LNCaP clone FGC (cell line): ENCODE measurements around the gene EPHA5.
A peak's percentile ranks its signal among the peaks of the same experiment; 100 is the strongest.

Experiments used
- DNase-seq: peaks from one replicate; pipeline ENCODE4 v3.0.0-alpha.2; 2011; ENCODE audit warnings: low read depth
- H3K4me3 ChIP-seq: 2 replicates; pipeline ENCODE4 v1.5.1; 2011; ENCODE audit warnings: mild to moderate bottlenecking, low read depth, low read length, control low read depth
- TF ChIP-seq, protein P1 (sequence below): IDR thresholded peaks from 2 replicates; pipeline ENCODE4 v1.5.1; 2012; ENCODE audit warnings: mild to moderate bottlenecking; ENCODE audit not compliant: control insufficient read depth, insufficient read depth; ENCODE audit errors: extremely low read depth

EPHA5 gene

DNA sequence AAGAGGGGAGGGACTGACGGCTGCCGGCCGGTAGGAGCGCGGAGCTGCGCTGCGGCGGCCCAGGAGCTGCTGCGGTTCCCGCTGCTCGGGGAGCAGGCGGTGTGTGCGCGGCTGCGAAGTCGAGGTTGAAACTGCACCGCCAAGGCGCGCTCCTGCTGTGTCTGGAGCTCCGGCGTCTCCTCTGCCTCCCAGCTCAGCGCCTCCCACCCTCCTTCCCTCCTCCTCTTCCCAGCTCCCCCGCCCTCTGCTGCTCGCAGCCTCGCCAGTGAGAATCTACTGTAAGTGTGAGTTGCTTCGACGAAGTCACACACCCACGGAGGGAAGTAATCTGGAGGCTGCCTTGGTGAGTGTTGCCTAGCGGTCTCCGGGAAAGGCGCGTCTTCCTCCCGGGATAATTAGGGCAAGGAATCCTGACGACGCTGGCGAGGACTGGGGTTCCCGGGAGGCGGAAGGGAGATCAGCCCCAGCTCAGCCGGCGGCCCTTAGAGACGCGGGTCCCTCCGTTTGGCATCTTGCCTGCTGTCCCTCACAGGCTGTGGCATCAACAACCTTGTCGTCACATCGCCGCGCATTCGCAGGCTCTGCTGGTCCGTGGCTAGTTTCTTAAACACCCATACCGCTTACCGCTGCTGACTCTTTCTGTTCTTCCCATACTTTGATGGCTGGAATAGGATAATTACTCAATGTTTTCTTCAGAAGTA, at the start of gene EPHA5:
TSS of gene EPHA5 (minus strand) at position 159 of the 701 bp plus-strand sequence. CDS start 747 bp downstream, outside the sequence.
- TF ChIP-seq, protein P1, sequence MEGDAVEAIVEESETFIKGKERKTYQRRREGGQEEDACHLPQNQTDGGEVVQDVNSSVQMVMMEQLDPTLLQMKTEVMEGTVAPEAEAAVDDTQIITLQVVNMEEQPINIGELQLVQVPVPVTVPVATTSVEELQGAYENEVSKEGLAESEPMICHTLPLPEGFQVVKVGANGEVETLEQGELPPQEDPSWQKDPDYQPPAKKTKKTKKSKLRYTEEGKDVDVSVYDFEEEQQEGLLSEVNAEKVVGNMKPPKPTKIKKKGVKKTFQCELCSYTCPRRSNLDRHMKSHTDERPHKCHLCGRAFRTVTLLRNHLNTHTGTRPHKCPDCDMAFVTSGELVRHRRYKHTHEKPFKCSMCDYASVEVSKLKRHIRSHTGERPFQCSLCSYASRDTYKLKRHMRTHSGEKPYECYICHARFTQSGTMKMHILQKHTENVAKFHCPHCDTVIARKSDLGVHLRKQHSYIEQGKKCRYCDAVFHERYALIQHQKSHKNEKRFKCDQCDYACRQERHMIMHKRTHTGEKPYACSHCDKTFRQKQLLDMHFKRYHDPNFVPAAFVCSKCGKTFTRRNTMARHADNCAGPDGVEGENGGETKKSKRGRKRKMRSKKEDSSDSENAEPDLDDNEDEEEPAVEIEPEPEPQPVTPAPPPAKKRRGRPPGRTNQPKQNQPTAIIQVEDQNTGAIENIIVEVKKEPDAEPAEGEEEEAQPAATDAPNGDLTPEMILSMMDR: peak; percentile 24; the same call in 1 of the 2 replicates
- DNase-seq: peak; percentile 54
- H3K4me3 ChIP-seq: peak within 1 kb of the TSS; percentile 51

DNA sequence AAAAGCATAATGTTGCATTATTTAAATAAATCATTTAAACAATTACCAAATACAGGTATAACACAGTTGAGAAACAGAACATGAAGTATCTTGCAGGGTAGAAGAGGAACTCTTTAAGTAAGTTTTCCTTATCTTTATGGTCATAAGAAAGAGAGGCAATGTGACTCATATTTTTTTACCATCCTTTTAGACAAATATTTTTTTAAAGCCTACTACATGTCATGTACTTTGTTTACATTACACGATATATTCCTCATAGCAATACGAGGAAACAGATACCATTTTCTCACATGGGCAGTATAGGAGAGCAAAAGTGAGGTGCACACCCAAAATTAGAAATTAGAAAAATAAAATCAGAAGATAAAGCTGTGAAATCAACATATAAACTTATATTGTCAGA, 49.3 kb upstream of the EPHA5 start:
- H3K4me3 ChIP-seq: no peak overlapping the region
- TF ChIP-seq, protein P1: no peak
- DNase-seq: peak; percentile 10

DNA sequence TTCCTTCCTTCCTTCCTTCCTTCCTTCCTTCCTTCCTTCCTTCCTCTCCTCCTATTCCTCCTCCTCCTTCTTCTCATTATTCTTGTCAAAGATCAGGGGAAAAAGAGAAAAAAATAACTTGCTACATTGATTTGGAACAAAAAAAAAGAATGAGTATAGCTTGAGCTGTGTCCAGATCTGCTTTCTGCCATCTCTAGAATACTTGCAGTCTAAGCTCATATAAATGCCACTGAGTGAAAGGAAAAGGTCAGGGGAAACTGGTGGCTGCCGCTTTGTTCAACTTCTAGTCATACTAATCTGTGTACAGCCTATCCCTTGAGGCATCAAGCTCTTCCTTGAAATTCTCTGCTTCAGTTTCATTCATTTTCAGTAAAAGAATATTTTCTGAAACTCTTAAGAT, 28.3 kb upstream of the EPHA5 start:
- DNase-seq: no peak
- TF ChIP-seq, protein P1: no peak
- no peak overlapping the region for H3K4me3 ChIP-seq

DNA sequence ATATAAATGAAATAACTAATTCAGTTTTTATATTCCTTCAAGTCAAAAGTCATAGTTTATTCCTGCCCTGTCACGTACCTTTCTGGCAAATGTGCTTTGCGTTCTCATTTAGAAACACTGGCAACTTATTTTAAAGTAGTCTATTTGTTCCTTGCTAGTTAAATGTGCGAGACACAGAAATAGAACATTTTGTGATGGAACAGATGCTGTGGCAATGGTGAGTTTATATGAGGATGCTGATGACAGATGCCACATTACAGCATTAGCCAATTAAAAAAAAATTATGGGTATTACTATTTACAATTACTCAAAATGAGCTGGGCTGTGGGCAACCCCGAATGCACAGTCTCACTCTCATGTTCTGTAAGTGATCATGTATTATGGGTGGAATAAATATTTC, 26.1 kb upstream of the EPHA5 start:
- TF ChIP-seq, protein P1: no peak

DNA sequence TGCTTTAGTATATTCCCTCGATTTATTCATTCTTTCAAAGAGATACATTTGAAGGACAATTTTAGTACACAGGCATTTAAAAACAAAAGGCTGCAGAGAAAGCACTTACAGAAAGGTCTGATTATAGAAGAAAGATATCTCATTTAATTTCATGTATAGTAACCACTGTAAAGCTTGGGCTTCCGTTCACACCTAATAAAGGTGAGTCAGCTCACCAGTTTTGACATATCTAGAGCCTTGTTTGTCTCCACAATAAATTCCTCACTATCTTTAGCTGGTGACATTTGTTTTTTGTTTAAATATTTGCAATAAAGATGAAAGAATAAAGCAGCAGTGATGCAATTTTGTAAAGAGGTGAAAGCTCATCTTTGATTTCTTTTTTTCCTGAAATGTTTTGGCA, 1.1 kb upstream of the EPHA5 start:
- TF ChIP-seq, protein P1: no peak
- no peak for DNase-seq
- H3K4me3 ChIP-seq: no peak overlapping the region

More for the DNA sequence above, 26.1 kb upstream of the EPHA5 start:
- no peak overlapping the region for H3K4me3 ChIP-seq
- no peak for DNase-seq

DNA sequence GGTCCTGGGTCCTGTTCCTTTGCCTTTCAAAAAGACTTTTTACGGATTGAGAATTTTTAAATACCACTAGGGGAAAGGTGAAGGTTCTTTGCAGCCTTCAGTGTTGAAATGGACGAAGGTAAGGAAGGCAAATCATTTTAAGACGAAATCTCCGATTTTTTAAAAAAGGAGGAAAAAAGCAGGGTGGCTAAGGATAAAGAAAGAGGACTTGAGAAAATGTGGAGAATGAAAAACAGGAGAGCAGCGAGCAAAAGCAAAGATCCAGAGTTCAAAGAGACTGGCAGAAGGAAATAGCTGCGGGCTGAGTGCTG, 314 bp downstream of the EPHA5 start:
- TF ChIP-seq, protein P1: no peak
- DNase-seq: no peak
- H3K4me3 ChIP-seq: peak overlapping the region; percentile 51
